Keratinocyte (primary cell): ENCODE data around the gene DIDO1.

Experiments
- CTCF ChIP-seq, 3 experiments: IDR thresholded peaks in 1 of 3; conservative IDR thresholded peaks in 1 of 3; optimal IDR thresholded peaks in 1 of 3; 2 replicates in 2 of 3; 3 replicates in 1 of 3; pipeline versions ENCODE3 to v1.5.1; 2011; ENCODE audit warnings: low read length in 3 of 3, mild to moderate bottlenecking in 3 of 3, moderate library complexity in 2 of 3, control low read depth in 1 of 3, inconsistent platforms in 1 of 3; ENCODE audit not compliant: insufficient read depth in 2 of 3; ENCODE audit errors: extremely low read depth in 1 of 3
- EZH2 ChIP-seq: IDR thresholded peaks from one replicate; pipeline ENCODE4 v1.6.1; 2012; ENCODE audit warnings: inconsistent platforms, mild to moderate bottlenecking, low read length, moderate library complexity

GRCh38 chr20:62844182-62844581 is 82.1 kb downstream of the DIDO1 start:
- no peak for TF ChIP-seq CTCF (optimal IDR thresholded peaks at IDR 0.05 in 1 of 3, IDR thresholded peaks at IDR 0.05 in 1 of 3, conservative IDR thresholded peaks at IDR 0.05 in 1 of 3; ENCODE audit: extremely low read depth in 1 of 3, insufficient read depth in 2 of 3, low read length in 3 of 3)
- TF ChIP-seq EZH2, result no peak
